ENCODE measurements around the gene SLF1.

DNA sequence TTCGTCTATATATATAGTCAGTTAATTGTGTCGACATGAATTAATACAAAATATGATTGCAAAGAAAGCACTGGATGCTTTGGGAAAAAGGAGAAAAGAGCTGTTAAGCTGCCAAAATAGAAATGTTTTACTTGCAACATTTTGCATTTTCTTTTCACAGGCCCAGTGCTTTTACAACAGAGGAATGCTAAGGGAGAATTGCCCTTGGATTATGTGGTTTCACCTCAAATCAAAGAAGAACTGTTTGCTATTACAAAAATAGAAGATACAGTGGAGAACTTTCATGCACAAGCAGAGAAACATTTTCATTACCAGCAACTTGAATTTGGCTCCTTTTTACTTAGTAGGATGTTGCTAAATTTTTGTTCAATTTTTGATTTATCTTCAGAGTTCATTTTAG, 76.2 kb downstream of the SLF1 start:
- TF ChIP-seq, protein P1, sequence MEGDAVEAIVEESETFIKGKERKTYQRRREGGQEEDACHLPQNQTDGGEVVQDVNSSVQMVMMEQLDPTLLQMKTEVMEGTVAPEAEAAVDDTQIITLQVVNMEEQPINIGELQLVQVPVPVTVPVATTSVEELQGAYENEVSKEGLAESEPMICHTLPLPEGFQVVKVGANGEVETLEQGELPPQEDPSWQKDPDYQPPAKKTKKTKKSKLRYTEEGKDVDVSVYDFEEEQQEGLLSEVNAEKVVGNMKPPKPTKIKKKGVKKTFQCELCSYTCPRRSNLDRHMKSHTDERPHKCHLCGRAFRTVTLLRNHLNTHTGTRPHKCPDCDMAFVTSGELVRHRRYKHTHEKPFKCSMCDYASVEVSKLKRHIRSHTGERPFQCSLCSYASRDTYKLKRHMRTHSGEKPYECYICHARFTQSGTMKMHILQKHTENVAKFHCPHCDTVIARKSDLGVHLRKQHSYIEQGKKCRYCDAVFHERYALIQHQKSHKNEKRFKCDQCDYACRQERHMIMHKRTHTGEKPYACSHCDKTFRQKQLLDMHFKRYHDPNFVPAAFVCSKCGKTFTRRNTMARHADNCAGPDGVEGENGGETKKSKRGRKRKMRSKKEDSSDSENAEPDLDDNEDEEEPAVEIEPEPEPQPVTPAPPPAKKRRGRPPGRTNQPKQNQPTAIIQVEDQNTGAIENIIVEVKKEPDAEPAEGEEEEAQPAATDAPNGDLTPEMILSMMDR (IDR thresholded peaks at IDR 0.05), result no peak
- TF ChIP-seq POLR2A (IDR thresholded peaks at IDR 0.05) (no peak), POLR2AphosphoS5 (IDR thresholded peaks at IDR 0.05) (no peak)

Measured in breast epithelium (tissue), 3 donors.